Measurements from ENCODE around the gene WDR4. TPM values are rescaled to one million over a fixed set of nuclear protein-coding genes. Genes with fewer than 3 reads are reported as not detected.

The WDR4 gene
- total and polyA plus RNA-seq, 2 of the 13 experiments (the other 11 are each of a cell fraction or from before 2014, with no cell fraction given): 11.3 to 14.4 TPM

DNA sequence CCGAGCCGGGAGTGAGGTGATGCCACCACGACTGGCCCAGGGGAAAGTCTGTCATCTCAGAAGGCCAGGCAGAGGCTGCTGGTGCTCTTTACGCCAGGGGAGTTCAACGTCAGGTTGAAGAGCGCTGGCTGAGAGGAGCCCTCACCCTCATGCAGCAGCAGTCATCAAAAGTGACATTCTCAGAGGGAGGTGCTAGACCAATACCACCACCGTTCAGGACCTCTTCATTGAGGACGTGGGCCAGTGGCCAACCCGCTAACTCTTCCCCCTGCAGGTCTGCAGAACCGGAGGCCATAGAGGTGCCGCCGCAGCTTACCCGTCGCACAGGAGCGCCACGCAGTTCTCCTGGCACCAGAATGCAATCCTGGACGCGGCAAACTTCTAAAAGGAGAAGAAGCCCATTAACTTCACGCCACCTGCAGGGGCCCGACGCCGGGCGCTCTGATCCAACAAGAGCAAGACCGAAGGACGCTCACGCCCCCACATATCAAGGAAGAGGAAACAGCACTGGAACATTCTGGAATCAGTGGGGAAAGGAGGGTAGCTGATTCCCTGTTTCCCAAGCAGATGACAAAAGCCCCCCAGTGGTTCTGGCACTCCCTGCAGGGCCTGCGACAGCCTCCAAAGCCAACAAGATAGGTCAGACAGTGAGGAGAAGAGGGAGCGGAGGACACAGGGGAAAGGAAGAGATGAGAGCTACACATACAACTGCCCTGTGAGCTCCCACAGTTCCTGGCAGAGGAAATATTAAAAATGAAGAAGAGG is 24.9 kb downstream of the WDR4 start:
- WGBS (ENCODE audit: low lambda C conversion rate): 99% methylated on average over 22 of the region's 28 CpGs
- DNase-seq (ENCODE audit: low spot score): no peak
- Histone ChIP-seq H3K36me3 (replicated peaks in 1 of 2; ENCODE audit: control insufficient read depth in 1 of 2, insufficient read depth in 2 of 2, low read length in 2 of 2) (peaks cover 46 to 94% of the 10 kb centered on the region in 2 experiments), H3K9ac (ENCODE audit: insufficient read depth, low read depth, low read length) (no peak overlapping the region), H3K79me2 (ENCODE audit: insufficient read depth, low read length) (no peaks in the 10 kb centered on the region), H3K9me3 (ENCODE audit: low read length) (no peaks in the 10 kb centered on the region), H2AFZ (ENCODE audit: low read length) (no peak overlapping the region), H3K4me1 (ENCODE audit: insufficient read depth, low read length) (no peaks in the 10 kb centered on the region), H3K4me2 (ENCODE audit: low read depth, low read length) (no peak overlapping the region), H3K4me3 (replicated peaks in 1 of 3; ENCODE audit: insufficient read depth in 1 of 3, low read depth in 2 of 3, low read length in 3 of 3) (no peak overlapping the region), H4K20me1 (ENCODE audit: insufficient read depth, low read length) (no peaks in the 10 kb centered on the region), H3K27me3 (ENCODE audit: control insufficient read depth in 1 of 2, insufficient read depth in 2 of 2, low read length in 2 of 2) (no peaks in the 10 kb centered on the region; a peak in 1 of 5 replicates), H3K27ac (ENCODE audit: extremely low read length, insufficient read depth, low read length) (no peak overlapping the region)
- POLR2A ChIA-PET: no interaction called here
- in situ Hi-C loops (cut with HindIII; ENCODE audit: extremely low pct_ligation_motif_present, low pct_unique_long_range_greater_than_20kb): no loop called here
- CTCF ChIA-PET (ENCODE audit: low intra/inter-chr PET ratio, low total read pairs): no interaction called here
- no peak for TF ChIP-seq IRF2 (CRISPR knock-in tag; IDR thresholded peaks at IDR 0.05)
- TF ChIP-seq, protein P1, sequence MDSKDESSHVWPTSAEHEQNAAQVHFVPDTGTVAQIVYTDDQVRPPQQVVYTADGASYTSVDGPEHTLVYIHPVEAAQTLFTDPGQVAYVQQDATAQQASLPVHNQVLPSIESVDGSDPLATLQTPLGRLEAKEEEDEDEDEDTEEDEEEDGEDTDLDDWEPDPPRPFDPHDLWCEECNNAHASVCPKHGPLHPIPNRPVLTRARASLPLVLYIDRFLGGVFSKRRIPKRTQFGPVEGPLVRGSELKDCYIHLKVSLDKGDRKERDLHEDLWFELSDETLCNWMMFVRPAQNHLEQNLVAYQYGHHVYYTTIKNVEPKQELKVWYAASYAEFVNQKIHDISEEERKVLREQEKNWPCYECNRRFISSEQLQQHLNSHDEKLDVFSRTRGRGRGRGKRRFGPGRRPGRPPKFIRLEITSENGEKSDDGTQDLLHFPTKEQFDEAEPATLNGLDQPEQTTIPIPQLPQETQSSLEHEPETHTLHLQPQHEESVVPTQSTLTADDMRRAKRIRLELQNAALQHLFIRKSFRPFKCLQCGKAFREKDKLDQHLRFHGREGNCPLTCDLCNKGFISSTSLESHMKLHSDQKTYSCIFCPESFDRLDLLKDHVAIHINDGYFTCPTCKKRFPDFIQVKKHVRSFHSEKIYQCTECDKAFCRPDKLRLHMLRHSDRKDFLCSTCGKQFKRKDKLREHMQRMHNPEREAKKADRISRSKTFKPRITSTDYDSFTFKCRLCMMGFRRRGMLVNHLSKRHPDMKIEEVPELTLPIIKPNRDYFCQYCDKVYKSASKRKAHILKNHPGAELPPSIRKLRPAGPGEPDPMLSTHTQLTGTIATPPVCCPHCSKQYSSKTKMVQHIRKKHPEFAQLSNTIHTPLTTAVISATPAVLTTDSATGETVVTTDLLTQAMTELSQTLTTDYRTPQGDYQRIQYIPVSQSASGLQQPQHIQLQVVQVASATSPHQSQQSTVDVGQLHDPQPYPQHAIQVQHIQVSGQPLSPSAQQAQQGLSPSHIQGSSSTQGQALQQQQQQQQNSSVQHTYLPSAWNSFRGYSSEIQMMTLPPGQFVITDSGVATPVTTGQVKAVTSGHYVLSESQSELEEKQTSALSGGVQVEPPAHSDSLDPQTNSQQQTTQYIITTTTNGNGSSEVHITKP (CRISPR knock-in tag; IDR thresholded peaks at IDR 0.05; ENCODE audit: low read depth): no peak
- no peak for TF ChIP-seq ZNF460 (CRISPR knock-in tag; IDR thresholded peaks at IDR 0.05; ENCODE audit: borderline replicate concordance)
- no peak for FAIRE-seq
- no peak for ATAC-seq
- intact Hi-C loops (cut with micrococcal nuclease; ENCODE audit: unreplicated experiment): no loop called here
- no TSS peak for BruUV-seq (replicated peaks)

DNA sequence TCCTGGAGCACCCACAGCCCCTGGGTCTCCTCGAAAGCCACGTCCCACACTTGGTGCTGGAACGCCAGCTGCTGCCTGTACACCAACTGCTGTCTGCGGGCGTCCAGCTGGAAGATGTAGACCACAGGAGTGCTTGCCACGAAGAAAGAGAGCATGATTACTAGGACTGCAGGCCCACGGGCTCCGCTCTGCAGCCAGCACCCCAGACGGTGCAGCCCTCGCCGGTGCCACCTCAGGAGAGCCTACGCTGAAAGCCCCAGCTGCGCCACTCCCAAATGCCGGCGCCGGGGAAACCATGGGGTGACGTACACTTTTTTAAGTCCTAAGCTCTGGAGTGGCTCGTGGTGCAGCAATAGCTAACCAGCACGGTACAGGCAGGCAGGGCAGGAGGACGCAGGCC is 25.7 kb downstream of the WDR4 start:
- Histone ChIP-seq H3K9me3 (ENCODE audit: low read length) (no peaks in the 10 kb centered on the region), H3K79me2 (ENCODE audit: insufficient read depth, low read length) (no peaks in the 10 kb centered on the region), H3K36me3 (replicated peaks in 1 of 2; ENCODE audit: control insufficient read depth in 1 of 2, insufficient read depth in 2 of 2, low read length in 2 of 2) (peaks cover 42 to 93% of the 10 kb centered on the region in 2 experiments), H3K27ac (ENCODE audit: extremely low read length, insufficient read depth, low read length) (no peak overlapping the region), H3K4me2 (ENCODE audit: low read depth, low read length) (no peak overlapping the region), H3K27me3 (ENCODE audit: control insufficient read depth in 1 of 2, insufficient read depth in 2 of 2, low read length in 2 of 2) (no peaks in the 10 kb centered on the region; a peak in 1 of 5 replicates), H4K20me1 (ENCODE audit: insufficient read depth, low read length) (no peaks in the 10 kb centered on the region), H2AFZ (ENCODE audit: low read length) (no peak overlapping the region), H3K4me3 (replicated peaks in 1 of 3; ENCODE audit: insufficient read depth in 1 of 3, low read depth in 2 of 3, low read length in 3 of 3) (no peak overlapping the region), H3K9ac (ENCODE audit: insufficient read depth, low read depth, low read length) (no peak overlapping the region), H3K4me1 (ENCODE audit: insufficient read depth, low read length) (no peaks in the 10 kb centered on the region)
- ChIA-PET CTCF (ENCODE audit: low intra/inter-chr PET ratio, low total read pairs) (no interaction called here), POLR2A (no interaction called here)
- BruUV-seq (replicated peaks): no TSS peak
- no peak for TF ChIP-seq ZNF607 (CRISPR knock-in tag; IDR thresholded peaks at IDR 0.05; ENCODE audit: borderline replicate concordance)
- no peak for TF ChIP-seq MED1 (CRISPR knock-in tag; IDR thresholded peaks at IDR 0.05)
- TF ChIP-seq, protein P2, sequence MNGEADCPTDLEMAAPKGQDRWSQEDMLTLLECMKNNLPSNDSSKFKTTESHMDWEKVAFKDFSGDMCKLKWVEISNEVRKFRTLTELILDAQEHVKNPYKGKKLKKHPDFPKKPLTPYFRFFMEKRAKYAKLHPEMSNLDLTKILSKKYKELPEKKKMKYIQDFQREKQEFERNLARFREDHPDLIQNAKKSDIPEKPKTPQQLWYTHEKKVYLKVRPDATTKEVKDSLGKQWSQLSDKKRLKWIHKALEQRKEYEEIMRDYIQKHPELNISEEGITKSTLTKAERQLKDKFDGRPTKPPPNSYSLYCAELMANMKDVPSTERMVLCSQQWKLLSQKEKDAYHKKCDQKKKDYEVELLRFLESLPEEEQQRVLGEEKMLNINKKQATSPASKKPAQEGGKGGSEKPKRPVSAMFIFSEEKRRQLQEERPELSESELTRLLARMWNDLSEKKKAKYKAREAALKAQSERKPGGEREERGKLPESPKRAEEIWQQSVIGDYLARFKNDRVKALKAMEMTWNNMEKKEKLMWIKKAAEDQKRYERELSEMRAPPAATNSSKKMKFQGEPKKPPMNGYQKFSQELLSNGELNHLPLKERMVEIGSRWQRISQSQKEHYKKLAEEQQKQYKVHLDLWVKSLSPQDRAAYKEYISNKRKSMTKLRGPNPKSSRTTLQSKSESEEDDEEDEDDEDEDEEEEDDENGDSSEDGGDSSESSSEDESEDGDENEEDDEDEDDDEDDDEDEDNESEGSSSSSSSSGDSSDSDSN (CRISPR knock-in tag; IDR thresholded peaks at IDR 0.05): no peak
- TF ChIP-seq ZNF460 (CRISPR knock-in tag; IDR thresholded peaks at IDR 0.05; ENCODE audit: borderline replicate concordance): no peak
- no peak for TF ChIP-seq ADNP (CRISPR knock-in tag; IDR thresholded peaks at IDR 0.05)
- no peak for TF ChIP-seq NFE2L2 (IDR thresholded peaks at IDR 0.05; ENCODE audit: low read length)
- TF ChIP-seq ZNF124 (CRISPR knock-in tag; IDR thresholded peaks at IDR 0.05): no peak
- TF ChIP-seq ZNF563 (CRISPR knock-in tag; IDR thresholded peaks at IDR 0.05): no peak
- in situ Hi-C loops (cut with HindIII; ENCODE audit: extremely low pct_ligation_motif_present, low pct_unique_long_range_greater_than_20kb) (no loop called here), intact Hi-C loops (cut with micrococcal nuclease; ENCODE audit: unreplicated experiment) (no loop called here)
- DNase-seq (ENCODE audit: low spot score) (no peak), FAIRE-seq (no peak), ATAC-seq (no peak)
- WGBS (ENCODE audit: low lambda C conversion rate): 100% methylated on average over 3 of the region's 20 CpGs

Data from HepG2 (cell line).